GM21529 (cell line): ENCODE measurements around the gene CNNM3.

Experiments
- ATAC-seq: cut with Tn5 transposase; IDR thresholded peaks from one replicate; pipeline ENCODE4 v1.9.1; 2021; ENCODE audit not compliant: unreplicated experiment

The CNNM3 gene

DNA sequence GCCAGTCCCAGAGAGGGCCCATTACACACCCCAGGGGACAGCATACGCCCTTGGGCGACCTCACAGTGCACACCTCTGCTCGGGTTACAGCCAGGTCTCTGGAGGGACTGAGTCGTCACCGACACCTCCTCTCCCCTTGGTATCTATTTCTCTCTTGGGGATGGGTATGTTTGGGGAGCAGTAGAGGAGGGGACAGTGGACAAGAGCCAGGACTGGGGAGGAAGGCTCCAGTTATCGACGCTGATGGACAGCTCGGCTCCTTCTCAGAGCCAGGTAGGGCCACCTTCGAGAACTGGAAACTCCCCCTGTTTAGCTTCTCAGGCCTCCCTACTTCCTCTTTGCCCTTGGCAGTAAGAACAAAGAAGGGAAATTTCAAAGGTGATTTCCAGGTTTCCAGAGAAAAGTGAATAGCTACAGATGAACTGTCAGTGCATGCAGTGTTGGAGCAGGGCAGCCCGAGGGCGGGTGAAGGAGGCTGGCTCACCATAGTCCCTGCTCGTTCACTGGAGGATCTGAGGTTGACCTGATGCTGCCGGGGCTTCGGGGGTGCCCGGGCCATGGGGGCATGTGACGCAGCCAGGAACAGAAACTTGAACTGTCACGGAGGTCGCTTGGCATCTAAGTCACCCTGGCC is 58.2 kb downstream of the CNNM3 start:
- ATAC-seq = peak; percentile 39

GRCh38 chr2:96875498-96876268 is 59.6 kb downstream of the CNNM3 start:
- ATAC-seq = no peak

DNA sequence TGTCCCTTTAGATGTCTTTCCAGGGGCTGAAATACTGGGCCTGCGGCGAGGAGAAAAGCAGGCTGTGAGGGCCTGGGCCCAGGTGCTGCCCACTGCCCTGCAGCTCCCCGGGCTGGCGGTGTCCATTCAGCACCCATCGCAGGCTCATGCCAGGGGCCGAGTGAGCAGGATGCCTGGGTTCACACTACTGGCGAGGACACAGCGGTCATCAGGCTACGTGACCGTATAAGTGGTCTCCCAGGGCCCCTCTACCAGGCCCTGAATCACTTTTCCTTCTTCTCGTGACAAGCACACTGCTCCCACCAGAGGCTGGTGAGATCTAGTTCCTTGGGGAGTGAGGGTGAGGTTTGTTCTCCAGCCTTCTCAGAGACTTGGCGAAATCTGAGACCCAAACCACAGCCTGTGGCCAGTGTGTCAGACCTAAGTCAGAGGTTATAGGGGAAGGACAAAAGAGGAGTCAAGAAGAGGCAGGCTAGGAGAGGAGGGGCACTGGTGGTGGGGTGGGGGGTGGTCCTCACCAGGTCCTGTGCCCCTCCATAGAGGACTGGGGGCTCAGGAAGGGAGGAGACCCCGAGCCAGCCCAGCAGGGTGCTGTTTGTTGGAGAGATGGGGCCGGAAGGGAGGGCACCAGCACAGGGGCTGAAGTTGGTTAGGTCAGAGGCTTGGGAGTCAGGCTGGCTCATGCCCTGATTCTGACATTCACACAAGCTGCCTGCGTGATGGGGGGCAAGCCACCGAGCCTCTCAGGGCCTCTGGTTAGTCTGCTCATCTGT is 60.4 kb downstream of the CNNM3 start:
- no peak for ATAC-seq

GRCh38 chr2:96877042-96877451 is 61.0 kb downstream of the CNNM3 start:
- no peak for ATAC-seq

DNA sequence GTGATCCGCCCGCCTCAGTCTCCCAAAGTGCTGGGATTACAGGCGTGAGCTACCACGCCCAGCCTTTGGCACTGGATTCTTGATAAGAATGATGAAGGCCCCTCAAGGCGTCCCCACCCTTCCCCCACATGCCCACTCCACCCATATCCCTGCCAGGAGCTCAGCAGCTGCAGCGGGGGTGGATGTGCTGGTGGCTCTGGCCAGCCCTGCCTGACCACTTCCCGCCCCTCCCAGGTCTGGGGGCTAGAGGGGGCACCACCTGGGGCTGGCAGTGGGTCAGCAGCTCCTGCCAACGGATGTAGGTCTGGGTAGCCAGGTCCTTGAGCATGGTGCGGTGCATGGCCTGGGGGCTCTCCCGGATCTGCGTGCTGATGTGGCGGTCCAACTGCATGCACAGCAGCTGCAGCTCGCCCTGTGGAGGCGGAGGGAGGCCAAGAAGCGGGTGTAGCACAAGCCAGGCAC is 61.6 kb downstream of the CNNM3 start:
- ATAC-seq = no peak

DNA sequence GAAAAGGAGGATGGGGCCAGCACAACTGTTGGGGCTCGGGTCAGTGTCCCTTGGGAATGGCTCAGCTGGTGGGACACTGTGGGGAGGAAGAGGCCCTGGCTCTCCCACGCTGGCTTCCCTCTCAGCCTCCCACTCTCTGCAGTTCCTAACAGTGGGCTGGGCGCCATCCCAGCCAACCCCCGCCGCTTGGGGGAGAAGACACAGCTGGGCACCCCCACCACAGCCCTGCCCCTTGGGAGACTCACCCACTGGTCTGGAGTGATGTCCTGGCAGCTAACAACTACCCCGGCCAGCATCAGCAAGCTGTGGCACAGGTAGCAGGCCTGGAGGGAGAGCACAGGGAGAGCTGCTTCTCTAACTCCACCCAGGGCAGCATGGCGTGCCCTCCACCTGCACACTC is 62.1 kb downstream of the CNNM3 start:
- no peak for ATAC-seq

DNA sequence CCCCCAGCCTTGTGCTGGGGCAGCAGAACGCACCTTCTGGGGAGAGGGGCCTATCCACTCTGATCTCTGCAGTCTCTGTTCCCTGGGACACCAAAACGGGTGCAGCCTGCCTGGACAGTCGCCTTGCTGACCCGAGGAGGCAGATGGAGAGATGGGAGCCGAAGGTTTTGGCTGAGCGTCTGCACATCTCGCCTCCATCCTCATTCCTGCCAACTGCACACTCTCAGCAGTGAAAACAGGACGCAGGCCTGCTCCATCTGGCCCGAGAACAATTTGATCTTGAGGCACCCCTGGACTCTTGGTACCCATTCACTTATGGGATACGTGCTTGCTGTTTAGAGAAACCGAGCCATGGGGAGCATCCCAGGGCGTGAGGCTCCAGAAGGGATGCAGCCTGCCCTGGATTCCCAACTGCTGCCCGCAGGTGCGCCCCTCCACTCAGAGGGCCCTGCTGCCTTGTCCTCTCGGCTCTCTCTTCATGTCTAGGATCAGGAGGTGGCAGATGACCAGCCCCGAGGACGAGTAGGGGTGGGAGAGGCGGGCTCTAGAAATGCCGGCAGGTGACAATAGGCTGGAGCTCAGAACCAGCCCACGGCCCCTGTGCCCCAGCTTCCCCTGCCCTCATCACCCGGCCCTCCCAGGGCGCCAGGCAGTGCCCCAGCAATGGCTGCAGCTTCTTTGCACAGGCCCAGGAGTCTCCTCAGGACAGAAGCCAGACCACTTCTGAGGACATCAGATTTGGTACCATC is 62.9 kb downstream of the CNNM3 start:
- no peak for ATAC-seq

DNA sequence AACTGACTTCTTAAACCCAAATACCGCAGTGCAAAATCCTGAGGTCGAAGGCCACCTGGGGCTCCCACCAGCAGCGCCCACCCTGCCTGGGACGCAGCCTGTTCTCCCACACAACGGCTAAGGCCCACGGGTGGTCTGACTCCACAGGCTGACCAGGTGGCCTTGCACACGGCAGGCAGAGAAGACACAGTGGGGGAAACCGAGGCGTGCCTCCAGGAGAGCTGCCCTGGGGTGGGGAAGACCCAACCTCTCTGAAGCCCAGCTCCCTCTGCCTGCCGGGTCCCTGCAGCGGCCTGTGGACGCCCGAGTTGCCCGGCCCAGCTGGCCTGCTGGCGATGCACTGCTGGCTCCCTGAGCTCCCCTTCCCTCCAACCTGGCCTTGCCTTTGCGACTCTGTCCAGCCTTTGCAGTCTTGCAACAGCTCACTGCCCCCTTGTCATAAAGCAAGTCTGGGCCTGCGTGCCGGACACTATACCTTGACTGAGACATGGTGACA is 63.5 kb downstream of the CNNM3 start:
- no peak for ATAC-seq

- no peak for ATAC-seq
Observed at GRCh38 chr2:96880891-96881273, 64.8 kb downstream of the CNNM3 start.

GRCh38 chr2:96881349-96882195 is 65.5 kb downstream of the CNNM3 start:
- ATAC-seq = no peak

- ATAC-seq = no peak
Observed at GRCh38 chr2:96882230-96882629, 66.2 kb downstream of the CNNM3 start.

GRCh38 chr2:96882906-96883305 is 66.8 kb downstream of the CNNM3 start:
- no peak for ATAC-seq

GRCh38 chr2:96883306-96883705 is 67.2 kb downstream of the CNNM3 start:
- no peak for ATAC-seq
